ENCODE measurements around the gene TFAP2C. TPM values are rescaled to one million over a fixed set of nuclear protein-coding genes. Genes with fewer than 3 reads are reported as not detected.

Gene TFAP2C
- total RNA-seq, 1 donor from 2014 or later: 2.2 TPM

- H3K4me3 Mint-ChIP-seq (ENCODE audit: unreplicated experiment): no peak overlapping the region
- H3K27me3 ChIP-seq (ENCODE audit: insufficient read depth, low read length): peaks cover 10% of the 10 kb centered on the region
- no peak for TF ChIP-seq EZH2 (IDR thresholded peaks at IDR 0.05; ENCODE audit: insufficient read depth, low read length)
- no peak for TF ChIP-seq CTCF (IDR thresholded peaks at IDR 0.05; ENCODE audit: insufficient read depth, low read depth, low read length)
- no peaks in the 10 kb centered on the region for H3K9me3 ChIP-seq (ENCODE audit: insufficient read depth, low read depth, low read length)
- no peak overlapping the region for H2AFZ ChIP-seq (ENCODE audit: low read depth, low read length)
- no peak overlapping the region for H3K27ac ChIP-seq (ENCODE audit: low read depth, low read length)
- FAIRE-seq (no peak), DNase-seq (ENCODE audit: low read depth) (no peak)
- no peak overlapping the region for H3K4me3 ChIP-seq (ENCODE audit: insufficient read depth, low read depth, low read length)
- no peaks in the 10 kb centered on the region for H3K79me2 ChIP-seq (ENCODE audit: insufficient read depth, low read length)
- no peaks in the 10 kb centered on the region for H3K36me3 ChIP-seq (ENCODE audit: insufficient read depth, low read length)
- H3K9ac ChIP-seq (ENCODE audit: low read length): no peak overlapping the region
- peaks cover 16% of the 10 kb centered on the region for H3K27me3 Mint-ChIP-seq (ENCODE audit: low read depth, unreplicated experiment)
- H3K4me1 ChIP-seq (ENCODE audit: insufficient read depth, low read length): peaks cover 3% of the 10 kb centered on the region
- no peak overlapping the region for H3K4me2 ChIP-seq (ENCODE audit: low read length)
- H4K20me1 ChIP-seq (ENCODE audit: insufficient read depth, low read length): no peaks in the 10 kb centered on the region
- H3K27ac Mint-ChIP-seq (ENCODE audit: unreplicated experiment): no peak overlapping the region
- H3K36me3 Mint-ChIP-seq (ENCODE audit: low read depth, unreplicated experiment): no peaks in the 10 kb centered on the region
- peaks cover 11% of the 10 kb centered on the region for H3K4me1 Mint-ChIP-seq (ENCODE audit: low read depth, unreplicated experiment)
- no peaks in the 10 kb centered on the region for H3K9me3 Mint-ChIP-seq (ENCODE audit: unreplicated experiment)
These were observed 59.0 kb downstream of the TFAP2C start for GRCh38 chr20:56688106-56688505.

Other genes with a start within 250 kb of the TFAP2C start
- gene AURKA, start 237.1 kb upstream of the TFAP2C start, total RNA-seq: 10.4 and 14.8 TPM in 2 replicates
- gene CSTF1, start 236.7 kb upstream of the TFAP2C start, total RNA-seq: 28.5 and 30.3 TPM in 2 replicates
- 2.3 and 2.5 TPM in 2 replicates for gene CASS4, start 217.0 kb upstream of the TFAP2C start, total RNA-seq
- gene RTF2, start 160.7 kb upstream of the TFAP2C start, total RNA-seq: 76.5 and 81.4 TPM in 2 replicates
- gene FAM209A, start 104.6 kb upstream of the TFAP2C start, total RNA-seq: 0.32 TPM in 1 of 2 replicates, not detected in the other
- 0.60 TPM in 1 of 2 replicates, not detected in the other for gene FAM209B, start 96.1 kb upstream of the TFAP2C start, total RNA-seq

All from astrocyte (in vitro differentiated cells and primary cell).